ENCODE results near the gene GPR157.
"Not testable (repeated sequence)": the region's sequence is repeated elsewhere in the genome, so short reads cannot be mapped to it uniquely, and the experiment has no call there.

GRCh38 chr1:9144494-9144893, 15.6 kb upstream of the GPR157 start:
- TF ChIP-seq CTCF, POLR2A (IDR thresholded peaks at IDR 0.05): not testable (repeated sequence)

Measured in right lobe of liver (tissue), 4 donors.